ENCODE measurements around the gene SPATS2L.

- TF ChIP-seq, protein P1, sequence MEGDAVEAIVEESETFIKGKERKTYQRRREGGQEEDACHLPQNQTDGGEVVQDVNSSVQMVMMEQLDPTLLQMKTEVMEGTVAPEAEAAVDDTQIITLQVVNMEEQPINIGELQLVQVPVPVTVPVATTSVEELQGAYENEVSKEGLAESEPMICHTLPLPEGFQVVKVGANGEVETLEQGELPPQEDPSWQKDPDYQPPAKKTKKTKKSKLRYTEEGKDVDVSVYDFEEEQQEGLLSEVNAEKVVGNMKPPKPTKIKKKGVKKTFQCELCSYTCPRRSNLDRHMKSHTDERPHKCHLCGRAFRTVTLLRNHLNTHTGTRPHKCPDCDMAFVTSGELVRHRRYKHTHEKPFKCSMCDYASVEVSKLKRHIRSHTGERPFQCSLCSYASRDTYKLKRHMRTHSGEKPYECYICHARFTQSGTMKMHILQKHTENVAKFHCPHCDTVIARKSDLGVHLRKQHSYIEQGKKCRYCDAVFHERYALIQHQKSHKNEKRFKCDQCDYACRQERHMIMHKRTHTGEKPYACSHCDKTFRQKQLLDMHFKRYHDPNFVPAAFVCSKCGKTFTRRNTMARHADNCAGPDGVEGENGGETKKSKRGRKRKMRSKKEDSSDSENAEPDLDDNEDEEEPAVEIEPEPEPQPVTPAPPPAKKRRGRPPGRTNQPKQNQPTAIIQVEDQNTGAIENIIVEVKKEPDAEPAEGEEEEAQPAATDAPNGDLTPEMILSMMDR (IDR thresholded peaks at IDR 0.05) = no peak
- TF ChIP-seq POLR2A (IDR thresholded peaks at IDR 0.05) (no peak), EP300 (IDR thresholded peaks at IDR 0.05) (no peak), POLR2AphosphoS5 (IDR thresholded peaks at IDR 0.05) (no peak)
Measured at GRCh38 chr2:200423541-200423940, 117.0 kb downstream of the SPATS2L start.
